MM.1S (cell line): ENCODE results near the gene TIGD6.

Experiments used
- DNase-seq: peaks from one replicate; pipeline ENCODE4 v3.0.0-alpha.2; 2015
- H2AFZ ChIP-seq: fragments of 300-600 bp; sonication (generic); 2 replicates; pipeline ENCODE4 v1.6.0; 2016; ENCODE audit warnings: antibody characterized with exemption, low read length
- H3F3A ChIP-seq: fragments of 300-600 bp; sonication (generic); 2 replicates; pipeline ENCODE4 v1.6.1; 2016; ENCODE audit warnings: mild to moderate bottlenecking, antibody characterized with exemption, low read length, moderate library complexity, mixed read lengths; ENCODE audit not compliant: insufficient read depth
- H3K27ac ChIP-seq: fragments of 300-600 bp; sonication (generic); 2 replicates; pipeline ENCODE4 v1.5.1; 2016; ENCODE audit warnings: mild to moderate bottlenecking, low read length
- H3K27me3 ChIP-seq: fragments of 300-600 bp; sonication (generic); replicated peaks from 2 replicates; pipeline ENCODE4 v1.6.0; 2016; ENCODE audit warnings: low read length; ENCODE audit not compliant: insufficient read depth
- H3K36me3 ChIP-seq: fragments of 300-600 bp; sonication (generic); replicated peaks from 2 replicates; pipeline ENCODE4 v1.6.1; 2016; ENCODE audit warnings: mild to moderate bottlenecking, low read length, mixed read lengths; ENCODE audit not compliant: insufficient read depth
- H3K4me1 ChIP-seq: fragments of 300-600 bp; sonication (generic); 2 replicates; pipeline ENCODE4 v1.6.1; 2016; ENCODE audit warnings: low read length, mixed read lengths
- H3K4me2 ChIP-seq: fragments of 300-600 bp; sonication (generic); 2 replicates; pipeline ENCODE4 v1.6.0; 2016; ENCODE audit warnings: low read depth, low read length
- H3K4me3 ChIP-seq: fragments of 300-600 bp; sonication (generic); 2 replicates; pipeline ENCODE4 v1.5.1; 2016; ENCODE audit warnings: low read length, mixed read lengths
- H3K79me2 ChIP-seq: fragments of 300-600 bp; sonication (generic); 2 replicates; pipeline ENCODE4 v1.6.1; 2016; ENCODE audit warnings: mixed run types, low read length, mixed read lengths
- H3K9ac ChIP-seq: fragments of 300-600 bp; sonication (generic); 2 replicates; pipeline ENCODE4 v1.6.1; 2016; ENCODE audit warnings: low read length, mixed read lengths
- H3K9me2 ChIP-seq: fragments of 300-600 bp; sonication (generic); replicated peaks from 2 replicates; pipeline ENCODE4 v1.6.1; 2016; ENCODE audit warnings: mild to moderate bottlenecking, low read length, mixed read lengths; ENCODE audit not compliant: insufficient read depth
- H3K9me3 ChIP-seq: fragments of 300-600 bp; sonication (generic); replicated peaks from 2 replicates; pipeline ENCODE4 v1.6.1; 2016; ENCODE audit warnings: mild to moderate bottlenecking, low read length, mixed read lengths; ENCODE audit not compliant: insufficient read depth
- H4K20me1 ChIP-seq: fragments of 300-600 bp; sonication (generic); 2 replicates; pipeline ENCODE4 v1.6.1; 2016; ENCODE audit warnings: mild to moderate bottlenecking, low read length, moderate library complexity, mixed read lengths; ENCODE audit not compliant: insufficient read depth
- CTCF ChIP-seq: fragments of 300-600 bp; sonication (generic); IDR thresholded peaks from 2 replicates; pipeline ENCODE4 v1.5.1; 2016; ENCODE audit warnings: antibody characterized with exemption, low read length, mixed read lengths
- EZH2 ChIP-seq: fragments of 300-600 bp; sonication (generic); optimal IDR thresholded peaks from 2 replicates; pipeline ENCODE3; 2017; ENCODE audit warnings: low read depth, mild to moderate bottlenecking, antibody characterized with exemption, low read length, mixed read lengths
- EZH2phosphoT487 ChIP-seq: fragments of 300-600 bp; sonication (generic); IDR thresholded peaks from 2 replicates; pipeline ENCODE4 v1.6.1; 2018; ENCODE audit warnings: antibody characterized with exemption, low read length

TIGD6 gene

DNA sequence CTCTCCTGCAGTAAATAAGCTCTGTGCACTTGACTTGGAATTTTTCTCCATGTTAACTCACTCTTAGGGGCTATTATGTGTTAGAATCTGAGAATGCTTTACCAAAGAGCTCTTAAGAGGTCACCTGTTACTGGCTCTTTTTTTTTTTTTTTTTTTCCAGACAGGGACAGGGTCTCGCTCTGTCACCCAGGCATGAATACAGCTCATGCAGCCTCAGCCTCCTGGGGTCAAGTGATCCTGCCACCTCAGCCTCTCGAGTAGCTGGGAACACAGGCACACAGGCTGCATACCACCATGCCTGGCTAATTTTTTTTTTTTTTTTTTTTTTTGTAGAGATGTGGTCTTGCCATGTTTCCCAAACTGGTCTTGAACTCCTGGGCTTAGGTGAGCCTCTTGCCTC, 22.2 kb upstream of the TIGD6 start:
- Histone ChIP-seq H3K9ac (peak overlapping the region; percentile 33; the same call in 1 of the 2 replicates), H3K9me3 (no peaks in the 10 kb centered on the region), H3K9me2 (no peaks in the 10 kb centered on the region), H2AFZ (no peak overlapping the region), H3K4me2 (peak overlapping the region; percentile 58), H3K4me1 (peaks cover 51% of the 10 kb centered on the region), H4K20me1 (no peaks in the 10 kb centered on the region), H3K79me2 (peaks cover 36% of the 10 kb centered on the region), H3F3A (peaks cover 29% of the 10 kb centered on the region), H3K36me3 (peaks cover 11% of the 10 kb centered on the region; the same call in 1 of the 2 replicates), H3K27me3 (no peaks in the 10 kb centered on the region), H3K4me3 (no peak overlapping the region; the same call in 1 of the 2 replicates), H3K27ac (peak overlapping the region; percentile 67; the same call in 1 of the 2 replicates)
- TF ChIP-seq EZH2phosphoT487 (no peak), EZH2 (no peak), CTCF (no peak)
- DNase-seq: no peak

- Histone ChIP-seq H3K27ac (peak overlapping the region; percentile 67; the same call in 1 of the 2 replicates), H3K79me2 (peaks cover 41% of the 10 kb centered on the region), H3K36me3 (peaks cover 14% of the 10 kb centered on the region; the same call in 1 of the 2 replicates), H3K4me2 (peak overlapping the region; percentile 58), H3K27me3 (no peaks in the 10 kb centered on the region), H3K9me3 (no peaks in the 10 kb centered on the region), H3K4me3 (no peak overlapping the region; the same call in 1 of the 2 replicates), H3F3A (peaks cover 29% of the 10 kb centered on the region), H3K4me1 (peaks cover 51% of the 10 kb centered on the region), H4K20me1 (no peaks in the 10 kb centered on the region), H2AFZ (no peak overlapping the region), H3K9me2 (no peaks in the 10 kb centered on the region), H3K9ac (peak overlapping the region; percentile 33; the same call in 1 of the 2 replicates)
- DNase-seq: peak; percentile 41
- TF ChIP-seq EZH2 (no peak), CTCF (no peak), EZH2phosphoT487 (no peak)
Measured at GRCh38 chr5:150022158-150022531, 21.7 kb upstream of the TIGD6 start.

- Histone ChIP-seq H3K4me3 (no peak overlapping the region), H3K4me2 (peak overlapping the region; percentile 58; the same call in 1 of the 2 replicates), H3K9me2 (no peaks in the 10 kb centered on the region), H3K27me3 (no peaks in the 10 kb centered on the region), H3K79me2 (peaks cover 43% of the 10 kb centered on the region), H2AFZ (no peak overlapping the region), H3K9ac (peak overlapping the region; percentile 33; the same call in 1 of the 2 replicates), H4K20me1 (no peaks in the 10 kb centered on the region), H3F3A (peaks cover 29% of the 10 kb centered on the region), H3K36me3 (peaks cover 16% of the 10 kb centered on the region; the same call in 1 of the 2 replicates), H3K9me3 (no peaks in the 10 kb centered on the region), H3K27ac (peak overlapping the region; percentile 67; the same call in 1 of the 2 replicates), H3K4me1 (peaks cover 51% of the 10 kb centered on the region)
- no peak for DNase-seq
- no peak for TF ChIP-seq EZH2
- no peak for TF ChIP-seq EZH2phosphoT487
- TF ChIP-seq CTCF: no peak
Measured at GRCh38 chr5:150021491-150022157, 21.2 kb upstream of the TIGD6 start.
